ENCODE results near the gene SLC17A7.

DNA sequence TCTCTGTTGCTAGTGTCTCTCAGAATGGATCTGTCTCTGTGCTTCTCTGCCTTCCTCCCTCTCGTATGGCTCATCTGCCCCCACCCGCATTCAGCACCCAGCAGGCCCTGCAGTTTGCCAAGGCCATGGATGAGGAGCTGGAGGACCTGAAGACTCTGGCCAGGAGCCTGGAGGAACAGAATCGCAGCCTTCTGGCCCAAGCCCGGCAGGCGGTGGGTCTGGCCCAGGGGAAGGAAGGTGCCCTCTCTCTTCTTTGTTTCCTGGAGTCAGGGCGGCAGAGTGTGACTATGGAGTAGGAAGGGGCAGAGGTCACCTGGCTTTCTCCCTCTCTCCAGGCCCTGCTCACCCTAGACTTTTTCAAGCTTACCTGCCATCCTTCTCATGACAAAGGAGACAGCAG lies 42.4 kb downstream of the SLC17A7 start:
- TF ChIP-seq, protein P1, sequence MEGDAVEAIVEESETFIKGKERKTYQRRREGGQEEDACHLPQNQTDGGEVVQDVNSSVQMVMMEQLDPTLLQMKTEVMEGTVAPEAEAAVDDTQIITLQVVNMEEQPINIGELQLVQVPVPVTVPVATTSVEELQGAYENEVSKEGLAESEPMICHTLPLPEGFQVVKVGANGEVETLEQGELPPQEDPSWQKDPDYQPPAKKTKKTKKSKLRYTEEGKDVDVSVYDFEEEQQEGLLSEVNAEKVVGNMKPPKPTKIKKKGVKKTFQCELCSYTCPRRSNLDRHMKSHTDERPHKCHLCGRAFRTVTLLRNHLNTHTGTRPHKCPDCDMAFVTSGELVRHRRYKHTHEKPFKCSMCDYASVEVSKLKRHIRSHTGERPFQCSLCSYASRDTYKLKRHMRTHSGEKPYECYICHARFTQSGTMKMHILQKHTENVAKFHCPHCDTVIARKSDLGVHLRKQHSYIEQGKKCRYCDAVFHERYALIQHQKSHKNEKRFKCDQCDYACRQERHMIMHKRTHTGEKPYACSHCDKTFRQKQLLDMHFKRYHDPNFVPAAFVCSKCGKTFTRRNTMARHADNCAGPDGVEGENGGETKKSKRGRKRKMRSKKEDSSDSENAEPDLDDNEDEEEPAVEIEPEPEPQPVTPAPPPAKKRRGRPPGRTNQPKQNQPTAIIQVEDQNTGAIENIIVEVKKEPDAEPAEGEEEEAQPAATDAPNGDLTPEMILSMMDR (IDR thresholded peaks at IDR 0.05): no peak
- no peak for TF ChIP-seq EZH2 (IDR thresholded peaks at IDR 0.05; ENCODE audit: borderline replicate concordance, insufficient read depth, low read depth, low read length, poor library complexity, severe bottlenecking)
